ENCODE measurements around the gene OR6K3.

The OR6K3 gene

DNA sequence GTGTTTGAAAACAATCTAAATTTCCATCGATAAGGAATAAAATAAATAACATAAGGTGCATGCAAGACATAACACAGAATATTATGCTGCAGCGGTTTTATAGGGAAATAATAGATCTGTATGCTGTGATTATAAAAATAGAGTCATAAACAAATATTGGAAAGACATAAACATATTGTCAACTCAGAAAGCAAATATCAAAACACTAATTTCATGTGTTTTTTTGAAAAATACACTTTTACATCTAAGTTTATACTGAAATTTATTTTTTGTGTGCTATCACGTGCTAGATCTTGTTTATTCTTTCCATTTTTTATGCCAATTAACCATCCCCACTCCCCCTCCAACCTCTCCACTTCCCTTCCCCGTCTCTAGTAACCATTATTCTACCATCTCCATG, 9.4 kb downstream of the OR6K3 start:
- H4K20me1 ChIP-seq (ENCODE audit: control insufficient read depth, insufficient read depth, low read depth, low read length), result no peaks in the 10 kb centered on the region
- no peaks in the 10 kb centered on the region for H3K36me3 ChIP-seq (ENCODE audit: control insufficient read depth, low read length)
- no peak for TF ChIP-seq EZH2phosphoT487 (IDR thresholded peaks at IDR 0.05; ENCODE audit: borderline replicate concordance, low read length)
- no peak for TF ChIP-seq CTCF (IDR thresholded peaks at IDR 0.05; ENCODE audit: low read depth, low read length, poor library complexity, severe bottlenecking)
- no peaks in the 10 kb centered on the region for H3K9me3 ChIP-seq (ENCODE audit: control insufficient read depth, insufficient read depth, low read length)
- H3K27ac ChIP-seq (ENCODE audit: low read depth, low read length), result no peak overlapping the region
- no peaks in the 10 kb centered on the region for H3K9me2 ChIP-seq (replicated peaks; ENCODE audit: control insufficient read depth, low read length)
- H3F3A ChIP-seq (ENCODE audit: control insufficient read depth, insufficient read depth), result no peaks in the 10 kb centered on the region
- H3K4me2 ChIP-seq (ENCODE audit: low read length), result no peak overlapping the region
- H3K4me3 ChIP-seq (ENCODE audit: low read length), result no peak overlapping the region
- H3K27me3 ChIP-seq (ENCODE audit: control insufficient read depth, low read length), result 0 out of 2 replicates have a peak, but pooled peaks cover 2% of the 10 kb centered on the region
- H3K4me1 ChIP-seq (ENCODE audit: control insufficient read depth, low read length), result no peaks in the 10 kb centered on the region
- H3K79me2 ChIP-seq (ENCODE audit: control insufficient read depth, low read length), result no peaks in the 10 kb centered on the region

DNA sequence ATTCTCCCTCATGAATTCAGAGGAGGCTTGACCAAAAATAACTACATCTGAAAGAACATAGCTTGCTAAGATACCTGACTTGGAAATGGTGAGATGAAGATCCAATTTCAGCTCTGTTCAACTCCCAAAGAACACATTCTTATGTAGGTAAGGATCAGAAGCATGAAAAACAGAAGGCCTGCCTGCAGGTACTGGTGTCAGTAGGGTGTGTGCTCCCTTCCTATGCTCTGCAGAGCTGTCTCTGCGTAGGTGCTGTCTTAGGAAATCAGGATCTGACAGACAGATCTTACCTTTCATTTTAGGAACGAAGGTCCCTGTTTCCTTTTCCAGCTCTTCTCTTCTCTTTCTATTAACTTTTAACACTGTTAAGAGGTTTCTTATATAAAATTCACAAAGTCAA, 14.4 kb downstream of the OR6K3 start:
- TF ChIP-seq CTCF (IDR thresholded peaks at IDR 0.05; ENCODE audit: low read depth, low read length, poor library complexity, severe bottlenecking) (no peak), EZH2phosphoT487 (IDR thresholded peaks at IDR 0.05; ENCODE audit: borderline replicate concordance, low read length) (no peak)
- Histone ChIP-seq H3K4me3 (ENCODE audit: low read length) (no peak overlapping the region), H3K4me1 (ENCODE audit: control insufficient read depth, low read length) (no peaks in the 10 kb centered on the region), H3K36me3 (ENCODE audit: control insufficient read depth, low read length) (no peaks in the 10 kb centered on the region), H3K9me3 (ENCODE audit: control insufficient read depth, insufficient read depth, low read length) (no peaks in the 10 kb centered on the region), H3F3A (ENCODE audit: control insufficient read depth, insufficient read depth) (no peaks in the 10 kb centered on the region), H3K79me2 (ENCODE audit: control insufficient read depth, low read length) (no peaks in the 10 kb centered on the region), H3K27me3 (ENCODE audit: control insufficient read depth, low read length) (peaks cover 3% of the 10 kb centered on the region; the same call in 1 of the 2 replicates), H4K20me1 (ENCODE audit: control insufficient read depth, insufficient read depth, low read depth, low read length) (no peaks in the 10 kb centered on the region), H3K27ac (ENCODE audit: low read depth, low read length) (no peak overlapping the region), H3K4me2 (ENCODE audit: low read length) (no peak overlapping the region), H3K9me2 (replicated peaks; ENCODE audit: control insufficient read depth, low read length) (no peaks in the 10 kb centered on the region)

- no peaks in the 10 kb centered on the region for H3K9me2 ChIP-seq (replicated peaks; ENCODE audit: control insufficient read depth, low read length)
- no peaks in the 10 kb centered on the region for H3K9me3 ChIP-seq (ENCODE audit: control insufficient read depth, insufficient read depth, low read length)
- H3K27ac ChIP-seq (ENCODE audit: low read depth, low read length), result no peak within 1 kb of the TSS
- no peaks in the 10 kb centered on the region for H3K36me3 ChIP-seq (ENCODE audit: control insufficient read depth, low read length)
- no peaks in the 10 kb centered on the region for H3F3A ChIP-seq (ENCODE audit: control insufficient read depth, insufficient read depth)
- no peak within 1 kb of the TSS for H3K4me2 ChIP-seq (ENCODE audit: low read length)
- no peaks in the 10 kb centered on the region for H3K4me1 ChIP-seq (ENCODE audit: control insufficient read depth, low read length)
- no peaks in the 10 kb centered on the region for H4K20me1 ChIP-seq (ENCODE audit: control insufficient read depth, insufficient read depth, low read depth, low read length)
- peaks cover 3% of the 10 kb centered on the region; the same call in 1 of the 2 replicates for H3K27me3 ChIP-seq (ENCODE audit: control insufficient read depth, low read length)
- no peak within 1 kb of the TSS for H3K4me3 ChIP-seq (ENCODE audit: low read length)
- no peaks in the 10 kb centered on the region for H3K79me2 ChIP-seq (ENCODE audit: control insufficient read depth, low read length)
- no peak for TF ChIP-seq CTCF (IDR thresholded peaks at IDR 0.05; ENCODE audit: low read depth, low read length, poor library complexity, severe bottlenecking)
- no peak for TF ChIP-seq EZH2phosphoT487 (IDR thresholded peaks at IDR 0.05; ENCODE audit: borderline replicate concordance, low read length)
These were observed 20.0 kb downstream of the OR6K3 start, which contains the start of gene OR6K2 for GRCh38 chr1:158700552-158700951. Gene OR6K2, minus strand, starts transcription at chr1:158700652. Its CDS starts 0 bp downstream, at chr1:158700652.
